Measurements from ENCODE around the gene TBPL2. TPM values are rescaled to one million over a fixed set of nuclear protein-coding genes. Genes with fewer than 3 reads are reported as not detected.

The TBPL2 gene
- total RNA-seq, 6 experiments from 2014 or later = not detected

DNA sequence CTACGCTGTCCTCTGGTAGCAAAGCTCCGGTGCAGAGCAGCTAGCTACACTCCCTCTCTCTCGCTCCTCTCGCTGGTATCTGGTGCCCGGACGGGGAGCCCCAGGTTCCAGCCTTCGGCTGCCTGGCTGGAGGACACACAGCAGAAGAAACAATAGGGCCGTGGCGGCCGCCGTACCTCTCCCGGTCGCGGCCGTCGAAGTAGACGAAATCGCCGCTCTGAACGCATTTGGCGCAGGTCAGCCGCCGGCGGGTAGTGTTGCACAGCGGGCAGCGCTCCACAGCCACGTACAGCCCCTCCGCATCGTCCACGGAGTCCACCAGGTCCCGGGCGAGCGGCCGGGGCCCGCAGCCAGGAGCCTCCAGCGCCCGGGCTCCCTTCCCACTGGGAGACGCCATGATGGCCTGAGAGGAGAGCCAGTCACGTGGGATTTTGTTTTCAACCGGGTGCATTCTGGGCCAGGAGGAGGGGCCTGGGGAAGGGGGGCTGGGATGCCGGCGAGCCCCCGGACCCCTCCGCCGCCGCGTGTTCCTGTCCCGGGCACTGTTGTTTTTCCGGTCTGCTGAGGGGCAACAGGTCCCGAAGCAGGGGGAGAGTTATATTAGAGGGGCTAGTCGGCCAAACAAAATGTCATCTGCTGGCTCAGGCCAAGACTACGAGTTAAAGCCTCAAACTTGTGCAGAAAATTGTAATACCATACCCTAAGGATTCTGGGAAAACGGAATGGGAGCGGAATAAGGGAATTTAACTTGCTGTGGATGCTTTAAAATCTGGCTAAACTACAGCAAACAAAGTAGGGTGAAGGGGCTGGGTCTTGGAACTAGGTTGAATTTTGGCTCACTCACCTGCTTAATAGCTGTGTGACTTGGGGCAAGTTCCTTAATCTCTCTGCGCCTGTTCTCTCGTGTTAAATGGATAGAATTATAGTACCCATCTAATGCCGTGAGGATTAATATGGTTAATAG lies 28.7 kb downstream of the TBPL2 start, which contains the start of gene ATG14:
ATG14 (minus strand) TSS at position 405 of the 964 bp plus-strand sequence; CDS start at position 397, 8 bp downstream.
- Histone ChIP-seq H3K27ac (peak within 1 kb of the TSS; percentile 76 to 88 (median 84)), H3K4me3 (peak within 1 kb of the TSS; percentile 85 to 98 (median 90)), H3K9me3 (no peaks in the 10 kb centered on the region), H3K27me3 (no peaks in the 10 kb centered on the region), H3K4me1 (peaks cover 0 to 14% (median 4%) of the 10 kb centered on the region in 4 donors), H3K36me3 (no peaks in the 10 kb centered on the region)
- 5% methylated on average over 21 of the region's 57 CpGs for WGBS (ENCODE audit: insufficient coverage, low coverage, low lambda C conversion rate, missing lambda C conversion rate)
- TF ChIP-seq, protein P1, sequence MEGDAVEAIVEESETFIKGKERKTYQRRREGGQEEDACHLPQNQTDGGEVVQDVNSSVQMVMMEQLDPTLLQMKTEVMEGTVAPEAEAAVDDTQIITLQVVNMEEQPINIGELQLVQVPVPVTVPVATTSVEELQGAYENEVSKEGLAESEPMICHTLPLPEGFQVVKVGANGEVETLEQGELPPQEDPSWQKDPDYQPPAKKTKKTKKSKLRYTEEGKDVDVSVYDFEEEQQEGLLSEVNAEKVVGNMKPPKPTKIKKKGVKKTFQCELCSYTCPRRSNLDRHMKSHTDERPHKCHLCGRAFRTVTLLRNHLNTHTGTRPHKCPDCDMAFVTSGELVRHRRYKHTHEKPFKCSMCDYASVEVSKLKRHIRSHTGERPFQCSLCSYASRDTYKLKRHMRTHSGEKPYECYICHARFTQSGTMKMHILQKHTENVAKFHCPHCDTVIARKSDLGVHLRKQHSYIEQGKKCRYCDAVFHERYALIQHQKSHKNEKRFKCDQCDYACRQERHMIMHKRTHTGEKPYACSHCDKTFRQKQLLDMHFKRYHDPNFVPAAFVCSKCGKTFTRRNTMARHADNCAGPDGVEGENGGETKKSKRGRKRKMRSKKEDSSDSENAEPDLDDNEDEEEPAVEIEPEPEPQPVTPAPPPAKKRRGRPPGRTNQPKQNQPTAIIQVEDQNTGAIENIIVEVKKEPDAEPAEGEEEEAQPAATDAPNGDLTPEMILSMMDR (IDR thresholded peaks at IDR 0.05) = no peak
- TF ChIP-seq POLR2A (IDR thresholded peaks at IDR 0.05) = peak; percentile 55
- intact Hi-C loops (cut with DNase I) = no loop called here
- DNase-seq (peak; percentile 82 to 88 (median 88)), ATAC-seq (peak; percentile 99 to 100 (median 99))

DNA sequence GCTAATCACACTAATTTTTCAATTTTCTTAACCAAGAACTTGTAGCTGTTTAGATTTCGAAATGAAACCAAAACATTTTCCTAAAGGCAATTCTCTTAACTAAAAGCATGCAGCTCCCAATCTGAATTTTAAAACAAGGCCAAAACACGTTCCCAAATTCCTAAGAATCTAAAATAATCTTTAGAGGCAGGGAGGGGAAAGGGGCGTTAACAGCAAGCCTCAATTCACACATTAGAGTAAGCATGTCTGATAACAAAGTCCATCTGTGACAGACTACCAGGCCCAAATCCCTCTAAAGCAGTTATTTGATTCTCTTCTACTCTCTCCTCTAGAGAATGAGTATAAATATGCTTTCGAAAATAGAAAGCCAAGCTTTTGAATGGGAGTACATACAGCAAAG lies 29.5 kb downstream of the TBPL2 start:
- peak overlapping the region; percentile 76 to 88 (median 84) for H3K27ac ChIP-seq

DNA sequence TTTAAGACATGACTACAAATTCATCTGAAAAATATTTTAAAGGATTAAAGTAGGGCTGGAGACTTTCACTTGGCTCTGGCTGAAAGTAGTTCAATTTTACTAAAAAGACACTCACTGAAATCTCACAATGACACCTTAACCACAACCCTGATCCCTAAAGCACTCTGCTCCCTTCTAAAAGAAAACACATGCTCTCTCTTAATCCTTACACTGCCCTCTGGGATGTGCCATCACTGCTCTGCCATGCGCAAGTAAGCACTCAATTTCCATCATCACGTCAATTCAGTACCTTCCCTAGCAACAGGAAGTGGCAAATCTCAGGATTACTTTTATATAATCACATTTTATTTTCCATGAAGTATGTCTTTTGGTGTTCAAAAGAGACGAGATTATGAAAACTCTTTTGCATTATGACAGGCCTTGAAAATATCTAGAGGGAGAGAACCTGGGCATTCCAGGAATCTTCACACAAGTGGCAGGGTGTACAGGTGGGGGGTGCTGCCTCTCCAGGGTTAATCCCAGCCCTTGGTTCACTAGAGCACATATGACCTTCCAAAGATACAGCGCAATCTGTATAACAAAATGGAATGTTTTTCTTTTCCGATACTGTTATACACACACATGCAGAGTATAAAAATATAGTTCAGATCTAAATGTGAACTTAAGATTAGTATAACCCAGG lies 36.1 kb downstream of the TBPL2 start:
- no peak for TF ChIP-seq POLR2A (IDR thresholded peaks at IDR 0.05)
- TF ChIP-seq, protein P1 (IDR thresholded peaks at IDR 0.05) = no peak
- Histone ChIP-seq H3K27ac (no peak overlapping the region), H3K4me3 (no peak overlapping the region), H3K36me3 (no peaks in the 10 kb centered on the region), H3K4me1 (no peaks in the 10 kb centered on the region), H3K27me3 (no peaks in the 10 kb centered on the region), H3K9me3 (no peaks in the 10 kb centered on the region)
- no peak for ATAC-seq
- WGBS (ENCODE audit: insufficient coverage, low coverage, low lambda C conversion rate, missing lambda C conversion rate) = 74% methylated on average over 5 of the region's 5 CpGs
- no peak for DNase-seq
- intact Hi-C loops (cut with DNase I) = no loop called here

More for the DNA sequence above, 29.5 kb downstream of the TBPL2 start:
- intact Hi-C loops (cut with DNase I) = no loop called here
- no peaks in the 10 kb centered on the region for H3K27me3 ChIP-seq
- H3K4me1 ChIP-seq = peaks cover 0 to 14% (median 4%) of the 10 kb centered on the region in 4 donors
- peak in 1 of 4 donors; percentile 3 for ATAC-seq
- TF ChIP-seq, protein P1 (IDR thresholded peaks at IDR 0.05) = no peak
- no peak for TF ChIP-seq POLR2A (IDR thresholded peaks at IDR 0.05)
- no peaks in the 10 kb centered on the region for H3K9me3 ChIP-seq
- H3K36me3 ChIP-seq = no peaks in the 10 kb centered on the region
- H3K4me3 ChIP-seq = peak overlapping the region; percentile 85 to 98 (median 90)
- WGBS (ENCODE audit: insufficient coverage, low coverage, low lambda C conversion rate, missing lambda C conversion rate) = 9% methylated on average over 4 of the region's 4 CpGs
- no peak for DNase-seq

DNA sequence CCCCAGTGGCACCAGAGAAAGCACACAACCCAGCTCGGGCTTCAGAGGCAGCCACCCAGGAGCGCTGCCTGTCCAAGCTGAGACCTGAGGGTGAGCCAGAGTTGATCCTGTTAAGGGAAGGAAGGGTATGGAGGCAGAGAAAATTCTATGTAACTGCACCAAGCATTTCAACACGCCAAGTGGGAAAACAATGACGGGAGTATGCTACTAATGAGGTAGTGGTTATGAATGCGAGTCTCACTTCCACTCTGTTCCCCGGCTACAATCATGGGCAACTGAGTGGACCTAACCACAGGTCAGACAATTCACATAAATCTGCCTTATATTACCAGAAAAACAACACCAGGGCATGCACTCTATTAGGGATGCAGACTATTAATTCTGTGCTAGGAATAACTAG lies 38.7 kb downstream of the TBPL2 start:
- no peaks in the 10 kb centered on the region for H3K4me1 ChIP-seq
- DNase-seq (no peak), ATAC-seq (no peak)
- H3K36me3 ChIP-seq = no peaks in the 10 kb centered on the region
- H3K27ac ChIP-seq = no peak overlapping the region
- TF ChIP-seq POLR2A (IDR thresholded peaks at IDR 0.05) = no peak
- TF ChIP-seq, protein P1 (IDR thresholded peaks at IDR 0.05) = no peak
- H3K27me3 ChIP-seq = no peaks in the 10 kb centered on the region
- H3K4me3 ChIP-seq = no peak overlapping the region
- H3K9me3 ChIP-seq = no peaks in the 10 kb centered on the region
- 88% methylated on average over 2 of the region's 6 CpGs for WGBS (ENCODE audit: insufficient coverage, low coverage, low lambda C conversion rate, missing lambda C conversion rate)
- intact Hi-C loops (cut with DNase I) = no loop called here

Data from right lobe of liver (tissue), 6 donors.